ES-I3 (cell line): Measurements from ENCODE around the gene GNE.
"Not testable (repeated sequence)": the region's sequence is repeated elsewhere in the genome, so short reads cannot be mapped to it uniquely, and the experiment has no call there.

Experiments
- H3K36me3 ChIP-seq: 2 replicates; pipeline ENCODE4 v1.6.1; 2013; ENCODE audit warnings: mild to moderate bottlenecking, low read length, control low read depth, moderate library complexity; ENCODE audit not compliant: insufficient read depth
- H3K4me1 ChIP-seq: 2 replicates; pipeline ENCODE4 v1.6.1; 2013; ENCODE audit warnings: mild to moderate bottlenecking, control low read depth, low read length; ENCODE audit not compliant: insufficient read depth
- H3K9ac ChIP-seq: 2 replicates; pipeline ENCODE4 v1.6.1; 2013; ENCODE audit warnings: low read depth, mild to moderate bottlenecking, low read length, moderate library complexity
- H3K9me3 ChIP-seq: 2 replicates; pipeline ENCODE4 v1.6.1; 2013; ENCODE audit warnings: mild to moderate bottlenecking, low read length, moderate library complexity; ENCODE audit not compliant: control insufficient read depth, insufficient read depth

GNE gene

GRCh38 chr9:36248061-36248460 lies 10.2 kb downstream of the GNE start:
- H3K4me1 ChIP-seq, H3K36me3 ChIP-seq, H3K9me3 ChIP-seq, H3K9ac ChIP-seq: not testable (repeated sequence)

GRCh38 chr9:36247356-36247755 lies 10.9 kb downstream of the GNE start:
- Histone ChIP-seq H3K9me3 (no peaks in the 10 kb centered on the region), H3K36me3 (peaks cover 4% of the 10 kb centered on the region; the same call in 1 of the 2 replicates), H3K9ac (no peak overlapping the region), H3K4me1 (no peaks in the 10 kb centered on the region)

- no peaks in the 10 kb centered on the region for H3K4me1 ChIP-seq
- H3K9me3 ChIP-seq: no peaks in the 10 kb centered on the region
- peaks cover 4% of the 10 kb centered on the region; the same call in 1 of the 2 replicates for H3K36me3 ChIP-seq
- H3K9ac ChIP-seq: no peak overlapping the region
These were observed 12.3 kb downstream of the GNE start for GRCh38 chr9:36245906-36246305.

GRCh38 chr9:36239675-36240074 lies 18.6 kb downstream of the GNE start:
- H3K36me3 ChIP-seq, H3K9ac ChIP-seq, H3K4me1 ChIP-seq, H3K9me3 ChIP-seq: not testable (repeated sequence)

- not testable (repeated sequence) for H3K36me3 ChIP-seq, H3K9me3 ChIP-seq, H3K9ac ChIP-seq, H3K4me1 ChIP-seq
These were observed 19.0 kb downstream of the GNE start for GRCh38 chr9:36239205-36239604.

- no peak overlapping the region for H3K9ac ChIP-seq
- H3K4me1 ChIP-seq: no peaks in the 10 kb centered on the region
- no peaks in the 10 kb centered on the region for H3K9me3 ChIP-seq
- H3K36me3 ChIP-seq: no peaks in the 10 kb centered on the region
These were observed 21.0 kb downstream of the GNE start for GRCh38 chr9:36237230-36237629.

- Histone ChIP-seq H3K36me3 (peaks cover 26% of the 10 kb centered on the region; the same call in 1 of the 2 replicates), H3K9ac (no peak overlapping the region), H3K9me3 (peaks cover 9% of the 10 kb centered on the region), H3K4me1 (no peaks in the 10 kb centered on the region)
These were observed 35.8 kb downstream of the GNE start for GRCh38 chr9:36222449-36222848.

GRCh38 chr9:36221667-36222066 lies 36.6 kb downstream of the GNE start:
- Histone ChIP-seq H3K36me3 (peaks cover 21% of the 10 kb centered on the region), H3K9ac (no peak overlapping the region), H3K9me3 (peaks cover 9% of the 10 kb centered on the region), H3K4me1 (no peaks in the 10 kb centered on the region)

GRCh38 chr9:36218411-36218901 lies 39.8 kb downstream of the GNE start:
- peaks cover 21% of the 10 kb centered on the region for H3K36me3 ChIP-seq
- H3K4me1 ChIP-seq: no peaks in the 10 kb centered on the region
- peaks cover 9% of the 10 kb centered on the region for H3K9me3 ChIP-seq
- H3K9ac ChIP-seq: no peak overlapping the region

GRCh38 chr9:36218011-36218410 lies 40.2 kb downstream of the GNE start:
- Histone ChIP-seq H3K9me3 (peaks cover 8% of the 10 kb centered on the region), H3K9ac (no peak overlapping the region), H3K36me3 (peaks cover 20% of the 10 kb centered on the region), H3K4me1 (no peaks in the 10 kb centered on the region)

GRCh38 chr9:36217256-36217968 lies 40.8 kb downstream of the GNE start:
- H3K36me3 ChIP-seq: peaks cover 21% of the 10 kb centered on the region
- H3K9ac ChIP-seq: no peak overlapping the region
- H3K4me1 ChIP-seq: no peaks in the 10 kb centered on the region
- peaks cover 2% of the 10 kb centered on the region for H3K9me3 ChIP-seq

- H3K4me1 ChIP-seq: no peaks in the 10 kb centered on the region
- H3K36me3 ChIP-seq: peaks cover 23% of the 10 kb centered on the region
- H3K9ac ChIP-seq: no peak overlapping the region
- no peaks in the 10 kb centered on the region for H3K9me3 ChIP-seq
These were observed 43.7 kb downstream of the GNE start for GRCh38 chr9:36214571-36214970.

- no peaks in the 10 kb centered on the region for H3K9me3 ChIP-seq
- peaks cover 21% of the 10 kb centered on the region for H3K36me3 ChIP-seq
- no peak overlapping the region for H3K9ac ChIP-seq
- no peaks in the 10 kb centered on the region for H3K4me1 ChIP-seq
These were observed 44.3 kb downstream of the GNE start for GRCh38 chr9:36213989-36214388.

GRCh38 chr9:36213387-36213786 lies 44.9 kb downstream of the GNE start:
- Histone ChIP-seq H3K9me3 (no peaks in the 10 kb centered on the region), H3K9ac (no peak overlapping the region), H3K4me1 (no peaks in the 10 kb centered on the region), H3K36me3 (peaks cover 18% of the 10 kb centered on the region)

GRCh38 chr9:36211510-36211909 lies 46.7 kb downstream of the GNE start:
- Histone ChIP-seq H3K9ac (no peak overlapping the region), H3K9me3 (no peaks in the 10 kb centered on the region), H3K36me3 (peaks cover 18% of the 10 kb centered on the region), H3K4me1 (no peaks in the 10 kb centered on the region)
